ENCODE data around the gene PSME3IP1. TPM values are rescaled to one million over a fixed set of nuclear protein-coding genes. Genes with fewer than 3 reads are reported as not detected.
A peak's percentile ranks its signal among the peaks of the same experiment; 100 is the strongest.

PSME3IP1 gene
- total and polyA plus RNA-seq, 9 of the 15 experiments (the other 6 are each of a cell fraction or from before 2014, with no cell fraction given): 63.8 to 187 (median 142) TPM

DNA sequence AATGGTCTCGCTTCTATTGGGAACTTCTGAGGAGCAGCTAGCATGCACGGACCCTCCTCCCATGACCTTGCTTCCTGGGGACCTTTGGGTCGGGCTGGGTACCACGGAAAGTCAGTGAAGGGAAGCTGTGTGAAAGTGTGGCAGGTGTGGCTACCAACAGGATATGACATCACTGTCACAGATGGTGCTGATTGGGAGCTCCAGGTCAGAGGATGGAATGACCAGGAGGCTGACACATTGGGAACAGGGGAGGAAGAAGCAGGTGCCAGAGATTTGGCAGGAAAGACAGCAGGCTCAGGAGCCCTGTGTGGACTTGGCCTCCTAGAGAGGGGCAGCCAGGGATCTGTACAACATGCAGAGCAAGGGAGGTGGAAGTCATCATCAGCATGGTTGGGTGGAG, 59.4 kb downstream of the PSME3IP1 start:
- POLR2A ChIA-PET: interaction anchor here (1.3 to 1.8 kb wide), 2 partner anchors 10 to 14 kb away, joined by 5 read pairs; no protein-coding TSS in a partner anchor
- H3K27ac ChIP-seq (ENCODE audit: extremely low read depth, low read depth, low read length): no peak overlapping the region
- H3K9me1 ChIP-seq (ENCODE audit: control insufficient read depth, insufficient read depth, low read length): no peaks in the 10 kb centered on the region
- H3K4me1 ChIP-seq (replicated peaks in 1 of 2; ENCODE audit: control insufficient read depth in 2 of 2, insufficient read depth in 2 of 2, low read length in 2 of 2): peaks cover 6 to 7% of the 10 kb centered on the region in 2 experiments; a peak in 4 of 5 replicates
- H3K27me3 ChIP-seq (ENCODE audit: control insufficient read depth in 2 of 2, insufficient read depth in 2 of 2, low read length in 2 of 2): no peaks in the 10 kb centered on the region
- ATAC-seq: no peak
- no peaks in the 10 kb centered on the region for H3K36me3 ChIP-seq (ENCODE audit: control insufficient read depth, insufficient read depth, low read length)
- BruUV-seq (replicated peaks): no TSS peak
- no peak overlapping the region; a peak in 1 of 4 replicates for H3K9ac ChIP-seq (ENCODE audit: insufficient read depth in 1 of 2, low read depth in 2 of 2, low read length in 2 of 2)
- no peak overlapping the region for H3K4me2 ChIP-seq (ENCODE audit: insufficient read depth, low read length)
- H3K4me3 ChIP-seq: no peak overlapping the region
- CTCF ChIA-PET (ENCODE audit: low intra/inter-chr PET ratio): no interaction called here
- no peak for FAIRE-seq
- TF ChIP-seq CREM (IDR thresholded peaks at IDR 0.05; ENCODE audit: low read depth) (0 out of 2 replicates have a peak, but pooled peaks have one; percentile 18), MAFG (tag; conservative IDR thresholded peaks at IDR 0.05) (no peak)
- no peaks in the 10 kb centered on the region; the same call in 1 of the 2 replicates for H4K20me1 ChIP-seq (replicated peaks; ENCODE audit: control insufficient read depth, insufficient read depth, low read length)
- WGBS (ENCODE audit: insufficient coverage, low coverage, missing lambda C conversion rate): 46% methylated on average over 4 of the region's 4 CpGs
- DNase-seq (ENCODE audit: extremely low read depth in 1 of 4, low spot score in 3 of 4): no peak
- intact Hi-C loops (cut with micrococcal nuclease) (no loop called here), in situ Hi-C loops (cut with MboI) (no loop called here)
- no peaks in the 10 kb centered on the region for H3K79me2 ChIP-seq (ENCODE audit: control insufficient read depth, insufficient read depth, low read length)
- no peak overlapping the region for H2AFZ ChIP-seq (ENCODE audit: low read depth, low read length)
- H3K9me3 ChIP-seq (replicated peaks; ENCODE audit: control insufficient read depth, insufficient read depth, low read depth, low read length): no peaks in the 10 kb centered on the region

- H3K4me1 ChIP-seq (replicated peaks in 1 of 2; ENCODE audit: control insufficient read depth in 2 of 2, insufficient read depth in 2 of 2, low read length in 2 of 2): peaks cover 4 to 7% of the 10 kb centered on the region in 2 experiments; a peak in 3 of 5 replicates
- no peaks in the 10 kb centered on the region for H3K9me1 ChIP-seq (ENCODE audit: control insufficient read depth, insufficient read depth, low read length)
- no peak overlapping the region for H3K27ac ChIP-seq (ENCODE audit: extremely low read depth, low read depth, low read length)
- POLR2A ChIA-PET: interaction anchor here (1.8 kb wide), 1 partner anchor 15 kb away, joined by 5 read pairs; no protein-coding TSS in a partner anchor
- ATAC-seq (no peak), DNase-seq (ENCODE audit: extremely low read depth in 1 of 4, low spot score in 3 of 4) (no peak), FAIRE-seq (no peak)
- H3K36me3 ChIP-seq (ENCODE audit: control insufficient read depth, insufficient read depth, low read length): no peaks in the 10 kb centered on the region
- 70% methylated on average over 4 of the region's 4 CpGs for WGBS (ENCODE audit: insufficient coverage, low coverage, missing lambda C conversion rate)
- H3K4me2 ChIP-seq (ENCODE audit: insufficient read depth, low read length): no peak overlapping the region
- no peak overlapping the region for H2AFZ ChIP-seq (ENCODE audit: low read depth, low read length)
- intact Hi-C loops (cut with micrococcal nuclease): no loop called here
- H3K4me3 ChIP-seq: no peak overlapping the region
- no peaks in the 10 kb centered on the region; the same call in 1 of the 2 replicates for H4K20me1 ChIP-seq (replicated peaks; ENCODE audit: control insufficient read depth, insufficient read depth, low read length)
- in situ Hi-C loops (cut with MboI): no loop called here
- H3K27me3 ChIP-seq (ENCODE audit: control insufficient read depth in 2 of 2, insufficient read depth in 2 of 2, low read length in 2 of 2): no peaks in the 10 kb centered on the region
- CTCF ChIA-PET (ENCODE audit: low intra/inter-chr PET ratio): no interaction called here
- no TSS peak for BruUV-seq (replicated peaks)
- H3K9ac ChIP-seq (ENCODE audit: insufficient read depth in 1 of 2, low read depth in 2 of 2, low read length in 2 of 2): no peak overlapping the region
- no peaks in the 10 kb centered on the region for H3K9me3 ChIP-seq (replicated peaks; ENCODE audit: control insufficient read depth, insufficient read depth, low read depth, low read length)
- no peaks in the 10 kb centered on the region for H3K79me2 ChIP-seq (ENCODE audit: control insufficient read depth, insufficient read depth, low read length)
- TF ChIP-seq ZBTB17 (CRISPR knock-in tag; IDR thresholded peaks at IDR 0.05): peak; percentile 93
- no peak for TF ChIP-seq SMAD2 (IDR thresholded peaks at IDR 0.05; ENCODE audit: low read depth, low read length)
- no peak for TF ChIP-seq BRD4 (IDR thresholded peaks at IDR 0.05)
- TF ChIP-seq TCF3 (CRISPR knock-in tag; IDR thresholded peaks at IDR 0.05): no peak
- TF ChIP-seq NCOA6 (IDR thresholded peaks at IDR 0.05): no peak
- no peak for TF ChIP-seq RBM17 (IDR thresholded peaks at IDR 0.05; ENCODE audit: borderline replicate concordance, low read depth, low read length)
- TF ChIP-seq ZNF23 (CRISPR knock-in tag; IDR thresholded peaks at IDR 0.05): peak; percentile 77
- no peak for TF ChIP-seq ZBTB8A (IDR thresholded peaks at IDR 0.05; ENCODE audit: partially characterized antibody)
- no peak for TF ChIP-seq USF1 (CRISPR knock-in tag; IDR thresholded peaks at IDR 0.05)
- no peak for TF ChIP-seq TFAM (CRISPR knock-in tag; conservative IDR thresholded peaks at IDR 0.05)
- no peak for TF ChIP-seq FOXP1 (CRISPR knock-in tag; IDR thresholded peaks at IDR 0.05)
- TF ChIP-seq TBP (optimal IDR thresholded peaks at IDR 0.05; ENCODE audit: low read depth, low read length): no peak
- no peak for TF ChIP-seq SRSF1 (IDR thresholded peaks at IDR 0.05; ENCODE audit: low read depth, low read length)
- TF ChIP-seq EWSR1 (IDR thresholded peaks at IDR 0.05; ENCODE audit: borderline replicate concordance, low read depth, partially characterized antibody): no peak
- no peak for TF ChIP-seq ZNF253 (CRISPR knock-in tag; conservative IDR thresholded peaks at IDR 0.05)
- TF ChIP-seq HLTF (IDR thresholded peaks at IDR 0.05): no peak
- no peak for TF ChIP-seq FOXA3 (CRISPR knock-in tag; conservative IDR thresholded peaks at IDR 0.05 in 1 of 2, IDR thresholded peaks at IDR 0.05 in 1 of 2)
These were observed 59.9 kb downstream of the PSME3IP1 start for GRCh38 chr16:57125969-57126368.

All from K562 (cell line).